HG03045 (cell line): ENCODE measurements around the gene PGGHG.
A peak's percentile ranks its signal among the peaks of the same experiment; 100 is the strongest.
"Not testable (repeated sequence)": the region's sequence is repeated elsewhere in the genome, so short reads cannot be mapped to it uniquely, and the experiment has no call there.

Source experiments
- ATAC-seq: cut with Tn5 transposase; IDR thresholded peaks from one replicate; pipeline ENCODE4 v1.9.1; 2021; ENCODE audit warnings: mild to moderate bottlenecking, moderate library complexity; ENCODE audit not compliant: unreplicated experiment

PGGHG gene

GRCh38 chr11:326842-327580 is 38.1 kb downstream of the PGGHG start:
- ATAC-seq = peak; percentile 63

GRCh38 chr11:327581-327923 is 38.6 kb downstream of the PGGHG start:
- no peak for ATAC-seq

- no peak for ATAC-seq
These were observed 39.1 kb downstream of the PGGHG start for GRCh38 chr11:328012-328411.

- not testable (repeated sequence) for ATAC-seq
These were observed 39.7 kb downstream of the PGGHG start for GRCh38 chr11:328516-329100.

- no peak for ATAC-seq
These were observed 40.9 kb downstream of the PGGHG start for GRCh38 chr11:329886-330253.

GRCh38 chr11:330307-330693 is 41.4 kb downstream of the PGGHG start:
- no peak for ATAC-seq

GRCh38 chr11:330694-331357 is 41.9 kb downstream of the PGGHG start:
- no peak for ATAC-seq

GRCh38 chr11:331358-332060 is 42.6 kb downstream of the PGGHG start:
- ATAC-seq = no peak

- no peak for ATAC-seq
These were observed 43.9 kb downstream of the PGGHG start for GRCh38 chr11:332651-333480.

GRCh38 chr11:333616-334263 is 44.8 kb downstream of the PGGHG start:
- ATAC-seq = not testable (repeated sequence)

GRCh38 chr11:334264-334994 is 45.5 kb downstream of the PGGHG start:
- ATAC-seq = no peak

- no peak for ATAC-seq
These were observed 47.1 kb downstream of the PGGHG start for GRCh38 chr11:335779-336658.

GRCh38 chr11:336659-337198 is 47.8 kb downstream of the PGGHG start:
- no peak for ATAC-seq

GRCh38 chr11:337711-338110 is 48.8 kb downstream of the PGGHG start:
- no peak for ATAC-seq

GRCh38 chr11:339963-340362 is 51.0 kb downstream of the PGGHG start:
- ATAC-seq = no peak

GRCh38 chr11:340539-341512 is 51.9 kb downstream of the PGGHG start:
- ATAC-seq = no peak

- ATAC-seq = no peak
These were observed 53.4 kb downstream of the PGGHG start for GRCh38 chr11:342328-342727.
